GM12874 (cell line): ENCODE results near the gene KBTBD6.

ENCODE experiments used
- TF ChIP-seq, protein P1 (sequence below): IDR thresholded peaks from 2 replicates; pipeline ENCODE4 v1.5.1; 2011; ENCODE audit warnings: low read depth, mild to moderate bottlenecking, control low read depth, low read length, moderate library complexity; ENCODE audit not compliant: insufficient read depth

The KBTBD6 gene

DNA sequence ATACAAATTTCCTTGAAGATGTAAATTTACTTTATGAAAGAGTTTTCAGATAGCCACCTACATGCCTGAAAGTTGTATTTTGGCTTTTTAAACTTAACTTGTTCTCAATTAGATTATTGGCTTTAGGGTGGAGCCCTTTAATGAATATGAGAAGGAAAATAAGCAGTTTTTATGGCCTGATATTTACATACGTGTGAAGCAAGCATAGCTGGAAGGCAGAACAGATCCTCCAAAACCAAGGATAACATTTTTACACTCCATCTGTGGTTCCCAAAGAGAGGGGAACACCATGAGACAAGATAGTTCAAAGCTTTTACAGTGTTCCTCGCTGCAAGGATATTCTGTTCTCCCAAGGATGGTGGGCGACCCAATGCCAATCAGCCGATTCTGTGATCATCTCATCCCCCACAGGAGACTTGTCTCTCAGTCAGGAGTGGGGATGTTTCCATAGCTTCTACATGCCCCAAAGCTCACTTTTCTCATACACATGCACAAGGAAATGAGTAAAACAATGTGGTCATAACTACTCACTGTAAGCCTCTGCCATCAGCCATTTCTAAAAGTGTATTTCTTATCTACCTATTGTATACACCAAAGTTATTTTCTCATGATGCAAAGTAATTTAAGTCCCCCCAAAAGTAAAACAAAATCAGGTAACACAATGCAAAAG is 24.6 kb upstream of the KBTBD6 start:
- TF ChIP-seq, protein P1, sequence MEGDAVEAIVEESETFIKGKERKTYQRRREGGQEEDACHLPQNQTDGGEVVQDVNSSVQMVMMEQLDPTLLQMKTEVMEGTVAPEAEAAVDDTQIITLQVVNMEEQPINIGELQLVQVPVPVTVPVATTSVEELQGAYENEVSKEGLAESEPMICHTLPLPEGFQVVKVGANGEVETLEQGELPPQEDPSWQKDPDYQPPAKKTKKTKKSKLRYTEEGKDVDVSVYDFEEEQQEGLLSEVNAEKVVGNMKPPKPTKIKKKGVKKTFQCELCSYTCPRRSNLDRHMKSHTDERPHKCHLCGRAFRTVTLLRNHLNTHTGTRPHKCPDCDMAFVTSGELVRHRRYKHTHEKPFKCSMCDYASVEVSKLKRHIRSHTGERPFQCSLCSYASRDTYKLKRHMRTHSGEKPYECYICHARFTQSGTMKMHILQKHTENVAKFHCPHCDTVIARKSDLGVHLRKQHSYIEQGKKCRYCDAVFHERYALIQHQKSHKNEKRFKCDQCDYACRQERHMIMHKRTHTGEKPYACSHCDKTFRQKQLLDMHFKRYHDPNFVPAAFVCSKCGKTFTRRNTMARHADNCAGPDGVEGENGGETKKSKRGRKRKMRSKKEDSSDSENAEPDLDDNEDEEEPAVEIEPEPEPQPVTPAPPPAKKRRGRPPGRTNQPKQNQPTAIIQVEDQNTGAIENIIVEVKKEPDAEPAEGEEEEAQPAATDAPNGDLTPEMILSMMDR: no peak

DNA sequence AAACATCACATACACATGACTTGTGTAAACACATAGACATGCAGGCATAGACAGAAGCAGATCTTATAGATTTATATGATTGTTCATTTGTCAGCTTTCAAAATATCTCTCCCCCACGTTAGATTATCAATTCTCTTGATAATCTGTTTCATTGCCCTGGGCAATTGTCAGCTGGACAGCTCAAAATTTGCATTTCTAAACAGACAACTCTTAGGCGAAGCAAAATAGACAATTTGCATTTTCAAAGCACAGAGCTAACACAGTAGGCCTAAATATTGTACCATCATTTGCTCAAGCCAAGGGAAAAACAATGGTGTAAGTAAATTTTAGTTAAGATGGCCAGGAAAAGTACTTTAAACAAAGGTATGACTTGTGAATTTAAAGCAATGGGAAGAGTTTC is 24.0 kb upstream of the KBTBD6 start:
- TF ChIP-seq, protein P1: no peak

- TF ChIP-seq, protein P1: no peak
These were observed 21.4 kb upstream of the KBTBD6 start for GRCh38 chr13:41154042-41154441.

- TF ChIP-seq, protein P1: no peak
These were observed 19.4 kb upstream of the KBTBD6 start for GRCh38 chr13:41152005-41152404.

DNA sequence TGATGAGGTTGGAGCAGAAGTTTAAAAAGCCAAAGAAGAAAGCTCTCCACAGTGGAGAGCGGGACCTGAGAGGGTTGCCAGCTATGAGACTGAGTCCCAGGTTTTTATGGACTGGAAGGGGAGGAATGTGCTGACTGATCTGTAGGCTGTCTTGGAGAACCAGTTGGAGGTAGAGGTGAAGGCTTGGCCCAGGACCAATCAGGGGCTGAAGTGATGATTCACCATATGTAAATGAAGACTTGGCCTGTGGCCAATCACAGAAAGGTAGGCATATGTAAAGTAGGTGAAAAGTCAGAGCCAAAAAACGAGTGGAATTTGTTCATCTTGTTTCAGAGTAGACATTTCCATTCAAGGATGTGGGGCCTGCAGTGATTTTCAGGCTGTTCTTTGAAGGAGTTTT is 17.5 kb upstream of the KBTBD6 start:
- TF ChIP-seq, protein P1: no peak

DNA sequence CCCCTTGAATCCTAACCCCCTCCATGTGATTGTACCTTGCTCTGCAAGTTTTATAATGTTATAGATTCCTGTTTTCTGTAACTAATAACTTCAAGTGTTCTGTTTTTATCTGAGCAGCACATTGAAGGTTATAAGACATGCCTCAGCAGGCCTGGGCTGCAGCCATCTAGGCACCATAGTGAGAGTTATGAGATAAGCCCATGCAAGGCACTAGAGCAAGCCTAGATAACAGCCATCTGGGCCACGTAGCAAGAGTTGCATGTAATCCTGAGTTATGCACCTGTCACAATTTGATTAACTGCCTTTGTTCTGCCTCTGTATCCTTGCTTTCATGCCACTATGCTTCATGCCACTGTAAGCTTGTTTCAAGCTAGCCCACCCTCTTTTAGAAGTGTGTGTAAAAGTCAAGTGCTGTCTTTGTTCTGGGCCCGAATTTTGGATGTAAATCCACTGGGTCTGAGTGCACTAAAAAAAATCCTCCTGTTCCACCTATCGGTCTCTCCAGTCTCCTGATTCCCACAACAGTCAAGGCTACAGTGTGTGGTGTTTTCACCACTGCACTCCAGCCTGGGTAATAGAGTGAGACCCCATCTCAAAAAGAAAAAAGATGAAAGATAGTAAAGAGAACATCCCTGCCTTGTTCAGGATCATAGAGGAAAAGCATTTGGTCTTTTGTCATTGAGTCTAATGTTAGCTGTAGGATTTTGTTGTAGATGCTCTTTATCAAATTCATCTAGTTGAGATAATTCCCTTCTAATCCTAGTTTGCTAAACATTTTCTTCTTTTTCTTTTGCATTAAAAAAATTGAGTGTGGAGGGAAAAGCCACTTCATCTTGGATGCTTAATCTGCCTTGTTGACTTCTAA is 16.0 kb upstream of the KBTBD6 start:
- TF ChIP-seq, protein P1: no peak

GRCh38 chr13:41145136-41145908 is 12.7 kb upstream of the KBTBD6 start:
- TF ChIP-seq, protein P1: no peak
